Measurements from ENCODE around the gene OSTC.

DNA sequence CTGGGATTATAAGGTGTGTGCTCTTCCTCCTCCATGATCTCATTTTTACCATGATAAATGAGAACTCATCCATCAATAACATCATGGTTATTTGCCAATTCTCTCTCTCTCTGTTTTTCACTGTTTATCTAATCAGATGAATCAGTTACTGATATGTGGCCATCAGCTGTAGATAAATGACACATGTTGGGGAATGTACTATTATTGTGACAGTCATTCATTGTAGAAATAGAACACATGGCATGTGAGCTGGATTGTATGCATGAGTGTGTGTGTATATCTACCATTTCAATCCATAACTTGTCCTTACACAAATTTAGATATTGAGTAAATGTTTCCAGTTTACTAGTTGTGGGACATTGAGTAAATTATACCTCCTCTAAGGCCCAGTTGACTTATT is 53.0 kb downstream of the OSTC start:
- TF ChIP-seq, protein P1, sequence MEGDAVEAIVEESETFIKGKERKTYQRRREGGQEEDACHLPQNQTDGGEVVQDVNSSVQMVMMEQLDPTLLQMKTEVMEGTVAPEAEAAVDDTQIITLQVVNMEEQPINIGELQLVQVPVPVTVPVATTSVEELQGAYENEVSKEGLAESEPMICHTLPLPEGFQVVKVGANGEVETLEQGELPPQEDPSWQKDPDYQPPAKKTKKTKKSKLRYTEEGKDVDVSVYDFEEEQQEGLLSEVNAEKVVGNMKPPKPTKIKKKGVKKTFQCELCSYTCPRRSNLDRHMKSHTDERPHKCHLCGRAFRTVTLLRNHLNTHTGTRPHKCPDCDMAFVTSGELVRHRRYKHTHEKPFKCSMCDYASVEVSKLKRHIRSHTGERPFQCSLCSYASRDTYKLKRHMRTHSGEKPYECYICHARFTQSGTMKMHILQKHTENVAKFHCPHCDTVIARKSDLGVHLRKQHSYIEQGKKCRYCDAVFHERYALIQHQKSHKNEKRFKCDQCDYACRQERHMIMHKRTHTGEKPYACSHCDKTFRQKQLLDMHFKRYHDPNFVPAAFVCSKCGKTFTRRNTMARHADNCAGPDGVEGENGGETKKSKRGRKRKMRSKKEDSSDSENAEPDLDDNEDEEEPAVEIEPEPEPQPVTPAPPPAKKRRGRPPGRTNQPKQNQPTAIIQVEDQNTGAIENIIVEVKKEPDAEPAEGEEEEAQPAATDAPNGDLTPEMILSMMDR (IDR thresholded peaks at IDR 0.05; ENCODE audit: low read length), result no peak
- TF ChIP-seq EZH2 (optimal IDR thresholded peaks at IDR 0.05; ENCODE audit: low read depth, low read length), result no peak
